ENCODE data around the gene CBLC.
A peak's percentile ranks its signal among the peaks of the same experiment; 100 is the strongest.

- TF ChIP-seq CTCF (tag by site-specific recombination; IDR thresholded peaks at IDR 0.05) (peak; percentile 58), ZNF350 (tag by site-specific recombination; IDR thresholded peaks at IDR 0.05) (no peak), HIC1 (tag by site-specific recombination; IDR thresholded peaks at IDR 0.05) (no peak), KLF9 (tag by site-specific recombination; IDR thresholded peaks at IDR 0.05; ENCODE audit: low read depth) (no peak)
Measured at GRCh38 chr19:44848036-44848811, 70.5 kb downstream of the CBLC start.
